A673 (cell line): Measurements from ENCODE around the gene ANKDD1B.

Experiments used
- CTCF ChIP-seq: fragments of 300-800, 200-600 bp; sonication (generic); conservative IDR thresholded peaks from 2 replicates; pipeline ENCODE4 v1.5.1; 2017; ENCODE audit warnings: low read depth, mild to moderate bottlenecking, antibody characterized with exemption, low read length, moderate library complexity, mixed read lengths
- EZH2 ChIP-seq: fragments of 200-600 bp; sonication (generic); IDR thresholded peaks from 2 replicates; pipeline ENCODE4 v1.6.1; 2017; ENCODE audit warnings: borderline replicate concordance, low read depth, mild to moderate bottlenecking, mixed read lengths, antibody characterized with exemption, low read length; ENCODE audit not compliant: poor library complexity, severe bottlenecking

- TF ChIP-seq EZH2 (no peak), CTCF (no peak)
Observed at GRCh38 chr5:75637949-75638348, 26.7 kb downstream of the ANKDD1B start.
